Spleen (tissue), 11 donors: ENCODE measurements around the gene NR5A1. TPM values are rescaled to one million over a fixed set of nuclear protein-coding genes. Genes with fewer than 3 reads are reported as not detected.

Source experiments
- DNase-seq: peaks from one replicate; pipeline ENCODE4 v3.0.0-alpha.2; 2020
- H3K27ac ChIP-seq, 8 donors: fragments of 200-600 bp; sonication (generic) in 7 of 8; 1 replicate in 4 of 8; 2 replicates in 4 of 8; pipeline versions ENCODE4 v1.5.0 to v1.8.0; 2016 to 2021; ENCODE audit warnings: inconsistent platforms in 4 of 8, mild to moderate bottlenecking in 4 of 8, moderate library complexity in 1 of 8
- H3K27me3 ChIP-seq, 7 donors: fragments of 200-600 bp; sonication (generic) in 6 of 7; replicated peaks in 1 of 7; 1 replicate in 4 of 7; 2 replicates in 3 of 7; pipeline versions ENCODE4 v1.5.0 to v1.8.0; 2016 to 2021; ENCODE audit warnings: inconsistent platforms in 3 of 7, mild to moderate bottlenecking in 1 of 7
- H3K36me3 ChIP-seq, 6 donors: fragments of 200-600 bp; sonication (generic) in 5 of 6; 1 replicate in 4 of 6; 2 replicates in 2 of 6; pipeline versions ENCODE4 v1.5.0 to v1.8.0; 2016 to 2021; ENCODE audit warnings: inconsistent platforms in 2 of 6
- H3K4me1 ChIP-seq, 6 donors: fragments of 200-600 bp; sonication (generic) in 5 of 6; 1 replicate in 3 of 6; 2 replicates in 3 of 6; pipeline versions ENCODE4 v1.5.0 to v1.8.0; 2016 to 2021; ENCODE audit warnings: inconsistent platforms in 3 of 6
- H3K4me3 ChIP-seq, 8 donors: fragments of 200-600 bp; sonication (generic) in 7 of 8; 1 replicate in 4 of 8; 2 replicates in 4 of 8; pipeline versions ENCODE4 v1.5.0 to v1.8.0; 2016 to 2021; ENCODE audit warnings: inconsistent platforms in 4 of 8, mild to moderate bottlenecking in 4 of 8, moderate library complexity in 2 of 8
- H3K9me3 ChIP-seq, 8 donors: fragments of 200-600 bp; sonication (generic) in 7 of 8; 1 replicate in 4 of 8; 2 replicates in 4 of 8; pipeline versions ENCODE4 v1.5.0 to v1.8.0; 2016 to 2021; ENCODE audit warnings: inconsistent platforms in 4 of 8
- POLR2A ChIP-seq, 3 donors: fragments of 450-650 bp; IDR thresholded peaks; one replicate each; pipeline ENCODE4 v1.5.1; 2017; ENCODE audit warnings: antibody characterized with exemption in 3 of 3, mild to moderate bottlenecking in 1 of 3
- POLR2AphosphoS5 ChIP-seq, 3 donors: sonication (generic); formaldehyde crosslinking; IDR thresholded peaks; one replicate each; pipeline ENCODE4 v1.5.1; 2017; ENCODE audit warnings: antibody characterized with exemption in 3 of 3
- WGBS, 5 donors: extraction: QIAGEN DNeasy Blood & Tissue Kit in 3 of 5; methylation state at CpG; one replicate each; pipeline versions ENCODE4 v1.1.5 to v1.1.7; 2013 to 2018; 5-methylcytosine and 5-hydroxymethylcytosine counted together
- intact Hi-C: fragments of 100-400 bp; cut with DNase I; formaldehyde crosslinking; loops from one replicate; pipeline ENCODE4 v1.15.0; 2023; ENCODE audit warnings: low total_unique reads
- polyA plus RNA-seq, 3 donors: library from polyadenylated mRNA; stranded (reverse); fragments of 200-250 nt; gene quantifications; one replicate each; pipeline ENCODE4 v1.2.1, GENCODE V29; 2013
- total RNA-seq, 7 donors: library from RNA; depleted of rRNA in 3 of 7; stranded (reverse); fragments of >200 nt in 3 of 7; fragmentation: NEBNext Ultra II Directional in 4 of 7; extraction: Animal tissue kit (Norgen Biotek cat#: 25700) in 4 of 7; gene quantifications; one replicate each; pipeline versions ENCODE4 v1.1.0 to v1.2.1, GENCODE V29; 2016 to 2021
- TF ChIP-seq, protein P1 (sequence below), 11 experiments: fragments of 200-600 bp in 7 of 11; fragments of 450-650 bp in 4 of 11; sonication (generic) in 4 of 11; IDR thresholded peaks in 8 of 11; conservative IDR thresholded peaks in 3 of 11; 1 replicate in 7 of 11; 2 replicates in 4 of 11; pipeline versions ENCODE4 v1.4.0 to v1.8.0; 2016 to 2021; ENCODE audit warnings: antibody characterized with exemption in 11 of 11, inconsistent platforms in 4 of 11, mild to moderate bottlenecking in 1 of 11
- donor health status: healthy with polysubstance abuse.
- donor health status: DM: no; HTN: no; CAD: no; lungs with moderate emphysema.
- donor health status: DM: no; HTN: no; CAD: no.
- donor health status: Bipolar disorder and iron deficiency.
- donor health status: healthy.
- donor health status: DM: no; HTN: no; CAD: no.
- donor health status: DM: yes; HTN: yes; CAD: no.

Gene NR5A1
- total and polyA plus RNA-seq, 10 donors, result 46.5 to 378 (median 193) TPM

GRCh38 chr9:124532897-124533296, 25.7 kb upstream of the NR5A1 start:
- no peak overlapping the region for H3K27ac ChIP-seq
- H3K4me3 ChIP-seq, result no peak overlapping the region
- H3K9me3 ChIP-seq, result no peaks in the 10 kb centered on the region
- H3K27me3 ChIP-seq, result no peaks in the 10 kb centered on the region
- 69 to 94% (median 89%) methylated on average over 2 of the region's 2 CpGs for WGBS, 5 donors
- peaks cover 0 to 5% (median 0%) of the 10 kb centered on the region in 6 donors for H3K36me3 ChIP-seq
- H3K4me1 ChIP-seq, result peaks cover 0 to 14% (median 7%) of the 10 kb centered on the region in 6 donors
- intact Hi-C loops, result no loop called here
- no peak for DNase-seq
- TF ChIP-seq, protein P1, sequence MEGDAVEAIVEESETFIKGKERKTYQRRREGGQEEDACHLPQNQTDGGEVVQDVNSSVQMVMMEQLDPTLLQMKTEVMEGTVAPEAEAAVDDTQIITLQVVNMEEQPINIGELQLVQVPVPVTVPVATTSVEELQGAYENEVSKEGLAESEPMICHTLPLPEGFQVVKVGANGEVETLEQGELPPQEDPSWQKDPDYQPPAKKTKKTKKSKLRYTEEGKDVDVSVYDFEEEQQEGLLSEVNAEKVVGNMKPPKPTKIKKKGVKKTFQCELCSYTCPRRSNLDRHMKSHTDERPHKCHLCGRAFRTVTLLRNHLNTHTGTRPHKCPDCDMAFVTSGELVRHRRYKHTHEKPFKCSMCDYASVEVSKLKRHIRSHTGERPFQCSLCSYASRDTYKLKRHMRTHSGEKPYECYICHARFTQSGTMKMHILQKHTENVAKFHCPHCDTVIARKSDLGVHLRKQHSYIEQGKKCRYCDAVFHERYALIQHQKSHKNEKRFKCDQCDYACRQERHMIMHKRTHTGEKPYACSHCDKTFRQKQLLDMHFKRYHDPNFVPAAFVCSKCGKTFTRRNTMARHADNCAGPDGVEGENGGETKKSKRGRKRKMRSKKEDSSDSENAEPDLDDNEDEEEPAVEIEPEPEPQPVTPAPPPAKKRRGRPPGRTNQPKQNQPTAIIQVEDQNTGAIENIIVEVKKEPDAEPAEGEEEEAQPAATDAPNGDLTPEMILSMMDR (IDR thresholded peaks at IDR 0.05 in 8 of 11, conservative IDR thresholded peaks at IDR 0.05 in 3 of 11), result peak in 1 of 11 experiments; percentile 10
- no peak for TF ChIP-seq POLR2AphosphoS5 (IDR thresholded peaks at IDR 0.05)
- TF ChIP-seq POLR2A (IDR thresholded peaks at IDR 0.05), result no peak

DNA sequence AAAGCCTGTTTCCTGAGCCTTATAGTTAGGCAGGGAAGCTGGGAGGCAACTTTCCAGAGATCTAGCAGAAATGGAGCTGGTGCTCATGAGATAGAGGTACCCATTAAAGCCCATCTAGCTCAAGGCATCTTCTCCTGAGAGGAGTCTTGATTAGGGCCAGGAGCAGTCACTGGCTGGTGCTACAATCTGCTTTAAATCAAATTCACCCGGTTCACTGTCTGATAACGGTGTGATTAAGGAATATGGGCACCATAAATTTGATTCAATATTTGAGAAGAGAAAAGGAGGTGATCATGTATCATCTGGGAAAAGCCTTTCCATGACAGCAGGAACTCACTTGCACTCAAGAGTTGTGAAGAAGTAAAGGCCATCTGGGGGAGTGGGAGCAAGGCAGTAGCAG, 23.9 kb upstream of the NR5A1 start:
- H3K27ac ChIP-seq, result no peak overlapping the region
- peaks cover 0 to 7% (median 0%) of the 10 kb centered on the region in 6 donors for H3K36me3 ChIP-seq
- H3K4me1 ChIP-seq, result peaks cover 0 to 8% (median 1%) of the 10 kb centered on the region in 6 donors
- intact Hi-C loops, result no loop called here
- H3K27me3 ChIP-seq, result no peaks in the 10 kb centered on the region
- no peak for DNase-seq
- no peak for TF ChIP-seq POLR2AphosphoS5 (IDR thresholded peaks at IDR 0.05)
- TF ChIP-seq POLR2A (IDR thresholded peaks at IDR 0.05), result no peak
- TF ChIP-seq, protein P1 (IDR thresholded peaks at IDR 0.05 in 8 of 11, conservative IDR thresholded peaks at IDR 0.05 in 3 of 11), result no peak
- 90 to 96% (median 93%) methylated on average over 2 of the region's 2 CpGs for WGBS, 5 donors
- no peak overlapping the region for H3K4me3 ChIP-seq
- H3K9me3 ChIP-seq, result no peaks in the 10 kb centered on the region

- Histone ChIP-seq H3K36me3 (peaks cover 0 to 14% (median 0%) of the 10 kb centered on the region in 6 donors), H3K4me1 (peaks cover 0 to 10% (median 0%) of the 10 kb centered on the region in 6 donors), H3K4me3 (no peak overlapping the region), H3K9me3 (no peaks in the 10 kb centered on the region), H3K27ac (no peak overlapping the region), H3K27me3 (no peaks in the 10 kb centered on the region)
- no peak for DNase-seq
- intact Hi-C loops, result no loop called here
- TF ChIP-seq, protein P1 (IDR thresholded peaks at IDR 0.05 in 8 of 11, conservative IDR thresholded peaks at IDR 0.05 in 3 of 11), result no peak
- no peak for TF ChIP-seq POLR2A (IDR thresholded peaks at IDR 0.05)
- TF ChIP-seq POLR2AphosphoS5 (IDR thresholded peaks at IDR 0.05), result no peak
- WGBS, 5 donors, result 88 to 94% (median 89%) methylated on average over 4 of the region's 4 CpGs
These were observed 23.0 kb upstream of the NR5A1 start for GRCh38 chr9:124530246-124530645.

- WGBS, 5 donors, result 79 to 97% (median 86%) methylated on average over 3 of the region's 3 CpGs
- TF ChIP-seq, protein P1 (IDR thresholded peaks at IDR 0.05 in 8 of 11, conservative IDR thresholded peaks at IDR 0.05 in 3 of 11), result no peak
- TF ChIP-seq POLR2AphosphoS5 (IDR thresholded peaks at IDR 0.05) (no peak), POLR2A (IDR thresholded peaks at IDR 0.05) (no peak)
- no peak for DNase-seq
- Histone ChIP-seq H3K27me3 (no peaks in the 10 kb centered on the region), H3K27ac (no peak overlapping the region), H3K4me3 (no peak overlapping the region), H3K9me3 (no peaks in the 10 kb centered on the region), H3K4me1 (peaks cover 0 to 10% (median 0%) of the 10 kb centered on the region in 6 donors), H3K36me3 (peaks cover 0 to 14% (median 0%) of the 10 kb centered on the region in 6 donors)
- intact Hi-C loops, result no loop called here
These were observed 20.6 kb upstream of the NR5A1 start for GRCh38 chr9:124527781-124528180.
